Measurements from ENCODE around the gene SIX2.

Gene SIX2

DNA sequence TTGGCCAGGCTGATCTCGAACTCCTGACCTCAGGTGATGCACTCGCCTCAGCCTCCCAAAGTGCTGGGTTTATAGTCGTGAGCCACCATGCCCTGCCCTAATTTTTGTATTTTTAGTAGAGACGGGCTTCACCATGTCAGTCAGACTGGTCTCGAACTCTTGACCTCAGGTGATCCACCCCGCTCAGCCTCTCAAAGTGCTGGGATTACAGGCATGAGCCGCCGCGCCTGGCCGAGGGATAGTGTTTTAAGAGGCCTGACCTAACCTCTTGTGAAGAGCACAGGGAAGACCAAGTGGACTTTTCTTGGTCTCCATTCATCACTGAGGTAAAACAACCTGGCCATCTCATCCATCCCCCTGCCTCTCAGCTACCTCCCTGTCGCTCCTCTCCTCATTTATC is 29.7 kb downstream of the SIX2 start:
- no peak overlapping the region for H3K4me3 ChIP-seq (ENCODE audit: low read length)
- DNase-seq (ENCODE audit: low read depth): no peak
- TF ChIP-seq, protein P1, sequence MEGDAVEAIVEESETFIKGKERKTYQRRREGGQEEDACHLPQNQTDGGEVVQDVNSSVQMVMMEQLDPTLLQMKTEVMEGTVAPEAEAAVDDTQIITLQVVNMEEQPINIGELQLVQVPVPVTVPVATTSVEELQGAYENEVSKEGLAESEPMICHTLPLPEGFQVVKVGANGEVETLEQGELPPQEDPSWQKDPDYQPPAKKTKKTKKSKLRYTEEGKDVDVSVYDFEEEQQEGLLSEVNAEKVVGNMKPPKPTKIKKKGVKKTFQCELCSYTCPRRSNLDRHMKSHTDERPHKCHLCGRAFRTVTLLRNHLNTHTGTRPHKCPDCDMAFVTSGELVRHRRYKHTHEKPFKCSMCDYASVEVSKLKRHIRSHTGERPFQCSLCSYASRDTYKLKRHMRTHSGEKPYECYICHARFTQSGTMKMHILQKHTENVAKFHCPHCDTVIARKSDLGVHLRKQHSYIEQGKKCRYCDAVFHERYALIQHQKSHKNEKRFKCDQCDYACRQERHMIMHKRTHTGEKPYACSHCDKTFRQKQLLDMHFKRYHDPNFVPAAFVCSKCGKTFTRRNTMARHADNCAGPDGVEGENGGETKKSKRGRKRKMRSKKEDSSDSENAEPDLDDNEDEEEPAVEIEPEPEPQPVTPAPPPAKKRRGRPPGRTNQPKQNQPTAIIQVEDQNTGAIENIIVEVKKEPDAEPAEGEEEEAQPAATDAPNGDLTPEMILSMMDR (IDR thresholded peaks at IDR 0.05; ENCODE audit: insufficient read depth, low read depth, low read length, missing control alignments): no peak

DNA sequence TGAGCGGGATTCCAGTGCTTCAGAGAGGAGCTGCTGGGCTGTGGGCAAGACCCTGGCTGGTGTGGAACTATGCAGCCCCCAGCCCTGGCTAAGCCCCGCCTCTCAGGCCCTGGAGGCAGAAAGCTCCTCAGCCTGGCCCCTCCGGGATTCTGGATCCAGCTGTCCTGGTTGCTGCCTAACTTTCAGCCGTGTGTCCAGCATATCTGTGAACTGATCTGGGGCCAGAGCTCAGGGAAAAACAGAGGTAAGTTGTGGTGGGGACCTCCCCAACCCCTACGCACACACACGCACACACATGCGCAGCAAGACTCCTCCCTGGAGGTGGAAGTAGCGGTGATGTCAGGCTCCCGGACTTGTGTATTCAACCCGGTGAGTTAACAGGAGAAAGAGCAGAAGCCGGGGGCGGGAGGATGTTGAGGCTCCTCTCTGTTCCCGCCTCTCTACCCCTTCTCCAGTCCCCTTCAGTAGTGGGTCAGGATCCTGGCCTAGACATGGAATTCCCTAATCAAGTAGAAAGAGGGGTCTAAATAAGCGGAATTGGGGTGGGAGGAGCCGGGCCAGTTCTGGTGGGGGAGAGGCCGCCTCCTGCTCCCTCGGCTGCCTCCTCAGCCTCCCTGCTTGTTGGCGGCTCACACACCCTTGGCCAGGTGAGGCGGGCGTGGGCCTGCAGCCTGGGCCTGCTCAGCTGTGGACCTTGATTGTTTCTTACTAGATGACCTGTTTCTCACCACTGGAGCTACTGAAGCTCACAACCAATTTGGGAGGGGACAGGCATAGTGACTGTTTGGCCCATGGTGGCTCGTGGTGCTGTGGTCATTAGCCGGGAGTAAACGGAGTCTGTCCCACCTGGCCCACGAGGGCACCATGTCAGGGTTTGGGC is 33.4 kb downstream of the SIX2 start:
- DNase-seq (ENCODE audit: low read depth): no peak
- TF ChIP-seq, protein P1 (IDR thresholded peaks at IDR 0.05; ENCODE audit: insufficient read depth, low read depth, low read length, missing control alignments): no peak
- H3K4me3 ChIP-seq (ENCODE audit: low read length): no peak overlapping the region

DNA sequence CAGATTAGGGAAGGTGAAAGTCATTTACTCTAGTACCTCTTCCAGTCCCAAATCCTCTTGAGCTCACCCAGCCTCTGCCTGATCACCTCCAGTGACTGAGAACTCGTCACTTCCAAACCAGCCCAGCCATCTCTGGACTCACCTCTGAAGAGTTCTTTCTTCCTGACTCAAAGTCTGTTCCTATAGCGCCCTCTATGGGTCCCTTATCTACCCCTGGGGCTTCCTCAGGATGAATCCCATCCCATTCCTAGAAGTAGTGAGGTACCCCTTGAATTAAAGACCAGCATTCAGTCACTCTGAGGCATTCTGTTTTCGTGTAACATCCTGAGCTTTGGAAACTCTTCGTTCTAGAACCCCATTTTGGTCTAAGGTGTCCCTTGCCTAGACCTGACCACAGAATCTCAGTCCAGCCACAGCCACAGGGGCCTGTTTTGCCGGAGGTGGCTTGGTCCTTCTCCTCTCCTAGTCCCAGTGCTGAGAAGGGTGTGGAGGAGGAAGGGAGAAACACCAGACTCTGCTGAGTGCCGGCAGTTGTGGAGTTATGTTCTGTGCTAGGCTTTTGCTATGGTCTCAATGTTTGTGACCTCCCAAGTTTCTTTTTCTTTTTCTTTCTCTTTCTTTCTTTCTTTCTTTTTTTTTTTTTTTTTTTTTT is 35.1 kb downstream of the SIX2 start:
- TF ChIP-seq, protein P1 (IDR thresholded peaks at IDR 0.05; ENCODE audit: insufficient read depth, low read depth, low read length, missing control alignments): peak; percentile 67
- peak; percentile 87 for DNase-seq (ENCODE audit: low read depth)
- H3K4me3 ChIP-seq (ENCODE audit: low read length): no peak overlapping the region

DNA sequence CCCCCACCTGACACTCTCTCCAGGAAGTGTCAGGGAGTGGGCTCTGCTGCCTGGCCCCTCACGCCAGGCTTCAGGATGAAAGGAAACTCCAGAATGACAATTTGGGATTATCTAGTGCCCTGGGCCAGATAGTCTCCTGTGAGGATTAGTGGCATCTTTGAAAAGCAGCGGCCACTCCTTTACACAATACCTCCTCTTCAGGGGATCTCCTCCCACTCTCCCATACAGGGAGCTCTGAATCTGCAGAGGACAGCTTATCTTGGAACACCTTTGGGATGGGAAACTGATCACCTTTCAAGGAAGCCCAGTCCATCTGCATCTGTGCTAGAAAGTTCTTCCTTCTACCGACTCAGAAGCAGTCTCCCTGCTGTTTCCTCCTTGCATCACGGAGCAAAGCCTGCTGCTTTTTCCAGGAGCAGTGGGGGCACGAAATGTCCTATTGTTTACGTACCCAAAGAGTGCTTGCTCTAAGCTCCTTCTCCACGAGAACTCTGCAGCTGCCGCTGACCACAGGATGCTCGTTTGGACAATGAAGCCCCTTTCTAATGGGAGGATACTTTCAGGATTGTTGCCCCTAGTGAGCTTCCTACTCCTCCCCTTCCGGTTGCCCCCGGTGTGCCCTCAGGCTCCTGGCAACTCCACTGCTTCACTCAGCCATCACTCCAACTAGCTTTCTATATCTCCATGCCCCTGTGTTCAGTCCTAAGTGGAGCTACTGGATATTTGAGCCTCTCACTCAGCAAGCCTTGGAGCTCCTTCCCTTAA is 36.3 kb downstream of the SIX2 start:
- DNase-seq (ENCODE audit: low read depth): no peak
- no peak overlapping the region for H3K4me3 ChIP-seq (ENCODE audit: low read length)
- TF ChIP-seq, protein P1 (IDR thresholded peaks at IDR 0.05; ENCODE audit: insufficient read depth, low read depth, low read length, missing control alignments): no peak

DNA sequence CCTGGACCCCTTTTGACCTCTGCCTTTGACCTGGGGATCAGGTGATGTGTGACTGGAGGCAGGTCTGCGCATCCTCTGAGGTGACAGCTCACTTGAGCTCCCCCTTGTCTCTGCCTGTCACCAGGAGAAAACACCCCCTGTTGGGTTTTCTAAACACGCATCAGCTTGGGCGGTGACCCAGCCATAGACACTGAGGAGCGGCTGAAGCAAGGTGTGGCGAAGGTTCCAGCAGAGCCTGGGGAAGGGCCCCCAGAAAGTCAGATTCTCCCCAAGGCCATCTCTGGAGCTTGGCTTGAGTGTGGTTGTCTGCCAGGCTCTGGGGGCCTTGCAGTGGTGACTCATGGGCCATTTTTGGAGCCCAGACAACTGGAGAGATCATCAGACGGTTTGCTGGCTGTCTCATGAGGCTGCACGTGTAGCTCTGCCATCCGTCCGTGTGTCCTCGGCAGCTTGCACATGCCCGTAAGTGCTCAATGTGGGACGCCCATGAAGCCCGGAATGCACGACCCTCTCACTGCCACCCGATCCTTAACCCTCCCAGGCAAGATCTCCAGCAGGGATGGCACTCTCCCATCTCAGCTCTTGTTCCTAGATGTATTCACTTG is 38.3 kb downstream of the SIX2 start:
- no peak overlapping the region for H3K4me3 ChIP-seq (ENCODE audit: low read length)
- TF ChIP-seq, protein P1 (IDR thresholded peaks at IDR 0.05; ENCODE audit: insufficient read depth, low read depth, low read length, missing control alignments): no peak
- DNase-seq (ENCODE audit: low read depth): no peak

DNA sequence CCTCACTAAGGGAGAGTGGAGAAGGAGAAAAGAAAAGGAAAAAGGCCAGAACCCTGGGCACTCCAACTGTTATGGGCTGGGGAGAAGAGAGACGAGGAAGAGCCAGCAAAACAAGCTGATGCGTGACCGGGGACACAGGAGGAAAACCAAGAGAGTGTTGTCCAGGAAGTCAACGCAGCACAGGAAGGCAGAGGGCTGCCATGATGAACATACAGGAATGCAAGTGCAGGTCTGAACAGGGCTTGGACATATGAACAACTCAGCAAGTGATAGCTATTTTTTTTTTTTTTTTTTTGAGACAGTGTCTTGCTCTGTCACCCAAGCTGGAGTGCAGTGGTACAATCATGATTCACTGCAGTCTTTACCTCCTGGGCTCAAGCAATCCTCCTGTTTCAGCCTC is 39.3 kb downstream of the SIX2 start:
- TF ChIP-seq, protein P1 (IDR thresholded peaks at IDR 0.05; ENCODE audit: insufficient read depth, low read depth, low read length, missing control alignments): no peak
- H3K4me3 ChIP-seq (ENCODE audit: low read length): no peak overlapping the region
- DNase-seq (ENCODE audit: low read depth): peak; percentile 92

All from epithelial cell of esophagus (primary cell).